ENCODE results near the gene FEZF2. TPM values are rescaled to one million over a fixed set of nuclear protein-coding genes. Genes with fewer than 3 reads are reported as not detected.

The FEZF2 gene
- total and polyA plus RNA-seq, 2 of the 8 experiments (the other 6 are each of a cell fraction or from before 2014, with no cell fraction given): 0.06 TPM; not detected in 1

GRCh38 chr3:62370112-62370857, 3.1 kb downstream of the FEZF2 start (continued):
- TF ChIP-seq CHD7 (IDR thresholded peaks at IDR 0.05; ENCODE audit: insufficient replicate concordance, low read length) (no peak), E2F6 (IDR thresholded peaks at IDR 0.05) (peak; percentile 41), ATF2 (IDR thresholded peaks at IDR 0.05; ENCODE audit: low read length) (no peak), KDM1A (IDR thresholded peaks at IDR 0.05; ENCODE audit: borderline replicate concordance, low read length) (no peak), GABPA (IDR thresholded peaks at IDR 0.05; ENCODE audit: borderline replicate concordance, insufficient read depth, low read length) (peak; percentile 22; the same call in 1 of the 2 replicates), CBX8 (IDR thresholded peaks at IDR 0.05; ENCODE audit: borderline replicate concordance, low read depth, low read length) (peak; percentile 72; the same call in 1 of the 2 replicates), CHD2 (IDR thresholded peaks at IDR 0.05; ENCODE audit: low read length) (no peak)
